Measurements from ENCODE around the gene ELP1.

ELP1 gene

DNA sequence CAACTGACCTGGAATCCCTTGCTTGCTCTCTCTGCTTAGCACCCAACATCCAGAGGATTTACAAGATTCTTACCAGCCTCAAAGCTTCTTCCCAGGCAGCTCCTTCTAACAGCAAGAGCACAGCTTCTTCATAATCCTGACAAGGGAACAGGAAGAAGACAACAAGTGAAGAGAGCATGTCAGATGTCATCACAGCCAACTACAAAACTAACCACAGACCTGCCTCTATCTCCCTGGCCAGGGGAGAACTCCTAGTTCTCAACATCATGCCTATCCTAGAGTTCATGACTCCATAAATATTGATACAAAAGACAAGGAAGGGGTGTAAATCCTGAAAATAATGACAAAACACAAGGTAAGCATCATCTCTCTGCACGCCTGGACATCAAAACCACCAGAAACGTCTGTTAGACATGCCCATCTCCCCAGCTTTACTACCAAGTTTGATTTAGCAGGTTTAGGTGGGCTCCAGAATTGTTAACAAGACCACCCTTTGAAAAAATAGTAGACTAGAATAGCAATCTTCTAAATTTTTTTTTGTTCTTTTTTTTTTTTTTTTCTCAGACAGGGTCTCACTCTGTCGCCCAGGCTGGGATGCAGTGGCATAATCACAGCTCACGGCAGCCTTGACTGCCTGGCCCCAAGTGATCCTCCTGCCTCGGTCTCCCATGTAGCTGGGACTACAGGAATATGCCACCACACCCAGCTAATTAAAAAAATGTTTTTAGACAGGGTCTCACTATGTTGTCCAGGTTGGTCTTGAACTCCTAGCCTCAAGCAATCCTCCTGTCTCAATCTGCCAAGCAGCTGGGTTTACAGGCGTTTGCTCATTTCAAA, 51.7 kb downstream of the ELP1 start:
- DNase-seq: no peak

DNA sequence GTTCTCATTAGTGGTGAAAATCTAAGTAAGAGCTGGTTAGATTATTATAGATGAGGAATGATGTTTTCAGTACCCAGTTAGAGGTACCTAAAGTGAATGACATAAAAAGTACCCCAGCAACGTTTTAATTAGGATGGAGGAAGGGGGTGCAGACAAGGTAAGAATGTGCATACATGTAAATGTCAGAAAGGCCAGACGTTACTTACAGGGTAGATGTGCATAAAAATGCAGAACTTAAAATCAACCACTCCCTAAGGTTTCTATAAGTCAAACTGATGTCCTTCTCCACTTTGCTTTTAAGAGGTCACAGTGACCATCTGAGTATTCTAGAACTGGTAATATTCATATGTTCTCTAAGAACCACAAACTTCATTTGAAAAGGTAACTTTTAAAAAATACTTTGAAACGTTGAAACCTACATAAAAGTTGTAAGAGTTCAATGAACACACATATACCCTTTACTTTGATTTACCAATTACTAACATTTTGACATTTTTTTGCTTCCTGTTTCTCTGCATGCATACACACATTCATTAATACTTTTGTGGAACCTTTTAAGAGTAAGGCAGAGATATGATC, 53.1 kb downstream of the ELP1 start:
- no peak for DNase-seq

DNA sequence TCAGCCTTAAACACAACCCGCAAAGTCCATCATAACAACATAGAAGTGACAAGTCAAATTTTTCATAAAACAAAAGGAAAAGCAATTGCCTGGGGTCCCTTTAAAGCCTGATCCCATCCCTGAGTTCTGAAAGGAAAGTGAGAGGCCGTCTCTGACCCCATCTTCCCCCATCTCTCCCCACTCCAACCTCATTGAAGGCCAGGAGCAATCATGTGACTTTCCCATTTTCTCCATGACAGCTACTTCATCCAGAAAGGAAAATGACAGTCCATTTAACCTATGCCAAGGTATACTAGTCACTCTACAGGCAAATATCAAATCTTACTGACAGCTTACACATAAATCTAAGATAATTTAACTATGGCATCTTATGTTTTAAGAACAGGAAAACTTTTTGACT, 56.4 kb downstream of the ELP1 start:
- DNase-seq: no peak

DNA sequence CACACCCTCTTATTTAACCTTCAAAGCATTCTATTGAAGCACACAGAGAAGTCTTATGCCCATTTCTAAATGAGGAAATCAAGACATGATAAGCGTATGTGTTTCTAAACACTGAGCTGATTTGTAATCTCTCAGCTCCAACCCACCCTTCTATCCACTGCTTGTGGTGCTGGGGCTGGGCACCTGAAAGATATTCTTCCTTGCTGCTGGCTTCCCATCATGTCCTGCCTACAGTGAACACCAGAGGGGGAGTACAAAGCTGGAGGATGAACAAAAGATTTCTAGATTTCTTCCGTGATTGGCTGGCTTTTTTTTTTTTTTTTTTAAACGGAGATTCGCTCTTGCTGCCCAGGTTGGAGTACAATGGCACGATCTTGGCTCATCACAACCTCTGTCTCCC, 57.5 kb downstream of the ELP1 start:
- no peak for DNase-seq

DNA sequence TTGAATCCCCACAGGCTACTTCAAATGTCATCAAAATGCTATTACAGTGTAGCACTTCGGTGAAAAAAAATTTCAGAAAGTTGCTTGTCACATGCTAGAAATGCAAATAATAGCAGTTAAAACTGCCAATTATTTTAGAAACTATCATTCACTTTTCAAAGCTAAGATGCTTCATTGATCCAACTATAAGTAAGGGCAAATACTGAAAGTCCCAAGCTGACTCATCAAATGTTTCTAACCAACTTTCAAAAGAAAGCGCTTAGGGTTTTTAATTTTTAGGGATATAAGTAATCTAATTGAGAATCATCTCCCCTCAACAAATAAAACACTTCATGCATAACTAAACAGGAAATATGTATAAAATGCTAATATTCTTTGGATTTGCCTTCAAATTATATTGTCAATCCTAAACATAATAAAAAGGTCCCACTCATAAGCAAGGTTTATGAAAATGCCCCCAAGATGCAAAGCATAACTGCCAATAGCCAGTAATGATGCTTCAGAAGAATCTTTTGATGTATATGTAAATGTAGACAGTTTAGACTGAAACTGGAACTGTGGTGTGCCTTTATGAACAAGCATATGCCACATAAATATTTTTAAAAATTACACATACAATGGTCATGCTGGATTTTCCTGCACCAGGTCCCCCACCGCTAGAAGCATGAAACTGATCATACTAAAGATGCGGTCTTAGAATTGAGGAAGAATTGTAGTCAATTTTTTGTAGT, 59.7 kb downstream of the ELP1 start:
- no peak for DNase-seq

DNA sequence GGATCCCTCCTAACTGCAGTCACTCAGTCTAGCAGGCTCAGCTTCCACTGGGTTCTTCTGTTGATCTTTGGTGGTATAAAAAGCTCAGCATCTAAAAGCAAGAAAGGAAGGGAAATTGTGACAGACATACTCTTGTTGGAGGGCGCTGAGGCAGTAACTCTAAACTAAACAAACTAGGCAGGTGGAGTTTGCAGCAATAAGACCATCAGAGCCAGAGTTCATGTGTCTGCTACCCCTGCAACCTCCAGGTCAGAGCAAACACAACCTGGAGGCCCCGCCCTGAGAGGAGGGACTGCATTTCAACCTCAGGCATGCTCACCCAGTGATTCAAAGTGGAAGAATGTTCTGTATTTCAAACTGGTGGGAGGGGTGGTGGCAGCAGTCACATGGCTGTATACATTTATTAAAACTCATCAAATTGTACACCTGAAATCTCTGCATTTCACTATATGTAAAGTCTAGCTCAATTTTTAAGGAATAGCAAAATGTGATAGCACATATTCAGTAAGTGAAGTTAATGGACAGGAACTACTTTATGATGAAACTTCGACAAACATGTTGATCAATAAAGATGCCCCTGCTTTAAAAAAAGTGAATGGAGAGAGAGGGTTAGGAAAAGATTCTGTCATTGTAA, 64.7 kb downstream of the ELP1 start:
- no peak for DNase-seq

DNA sequence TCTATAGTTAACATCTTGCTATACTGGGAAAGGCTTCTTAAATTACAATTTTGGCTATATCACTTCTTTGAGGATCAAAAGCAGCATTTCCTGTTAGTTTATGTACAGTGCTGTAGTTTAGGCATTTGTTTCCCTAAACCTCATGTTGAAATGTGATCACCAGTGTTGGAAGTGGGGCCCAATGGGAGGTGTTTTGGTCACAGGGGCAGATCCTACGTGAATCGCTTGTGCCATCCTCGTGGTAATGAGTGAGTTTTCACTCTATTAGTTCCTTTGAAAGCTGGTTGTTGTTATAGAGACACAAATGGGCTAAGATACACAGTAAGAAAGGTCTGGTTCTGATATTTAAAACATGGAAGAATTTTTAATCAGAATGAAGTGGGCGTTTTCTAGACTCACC, 66.1 kb downstream of the ELP1 start:
- DNase-seq: no peak

DNA sequence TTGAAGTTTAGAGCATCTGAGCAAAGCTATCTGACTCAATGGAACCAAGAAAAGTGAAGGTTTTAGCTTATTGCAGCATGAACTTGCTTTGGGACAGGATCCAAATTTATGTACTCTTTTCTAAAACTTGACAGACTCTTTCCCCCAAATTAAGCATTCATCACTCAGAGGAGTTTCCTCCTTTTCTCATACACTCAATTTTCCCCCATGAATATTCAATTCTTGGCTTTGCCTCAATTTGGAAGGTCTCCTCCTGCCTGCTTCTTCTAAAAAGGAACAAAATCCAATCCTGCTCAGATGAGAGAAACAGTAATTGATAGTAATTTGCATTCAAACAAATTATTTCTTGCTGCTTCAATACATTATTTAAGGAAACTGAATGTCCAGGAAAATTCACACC, 66.8 kb downstream of the ELP1 start:
- DNase-seq: no peak

DNA sequence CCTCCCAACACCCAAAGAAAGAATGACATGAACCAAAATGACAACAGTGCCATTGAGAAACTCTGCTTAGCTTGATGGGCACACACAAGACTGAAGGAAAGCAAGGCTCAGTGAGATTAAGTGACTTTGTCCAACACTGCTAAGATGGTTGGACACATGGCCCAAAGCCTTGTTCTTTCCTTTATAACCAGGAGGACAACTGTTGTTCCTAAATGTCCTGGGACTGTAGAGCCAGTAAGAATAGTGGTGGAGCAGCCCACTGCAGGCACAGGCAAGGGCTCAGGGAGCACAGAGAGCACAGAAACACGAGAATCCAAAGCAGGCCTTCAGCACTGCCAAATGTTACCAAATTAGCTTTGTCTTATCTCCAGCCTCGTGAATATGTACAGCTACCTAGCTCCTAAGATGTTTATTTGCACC, 67.9 kb downstream of the ELP1 start:
- DNase-seq: no peak

DNA sequence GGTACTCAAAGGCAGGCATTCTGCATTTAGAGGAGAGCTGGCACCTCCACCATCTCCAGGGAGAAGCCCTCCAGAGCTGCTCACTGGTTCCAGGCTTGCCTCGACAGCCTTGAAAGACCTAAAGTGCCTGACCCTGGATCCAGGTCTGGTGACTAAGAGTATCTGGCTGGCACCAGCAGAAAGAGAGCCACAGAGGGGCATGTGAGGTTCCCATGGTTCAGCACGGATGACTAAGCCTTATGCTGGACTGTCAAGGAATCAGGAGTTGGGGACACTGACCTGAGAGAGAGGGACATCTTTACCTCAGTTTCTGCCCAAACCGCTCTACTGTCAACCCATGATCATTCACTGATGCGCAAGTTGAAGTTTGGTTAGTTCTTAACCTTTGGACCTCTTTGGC, 68.9 kb downstream of the ELP1 start:
- DNase-seq: no peak

DNA sequence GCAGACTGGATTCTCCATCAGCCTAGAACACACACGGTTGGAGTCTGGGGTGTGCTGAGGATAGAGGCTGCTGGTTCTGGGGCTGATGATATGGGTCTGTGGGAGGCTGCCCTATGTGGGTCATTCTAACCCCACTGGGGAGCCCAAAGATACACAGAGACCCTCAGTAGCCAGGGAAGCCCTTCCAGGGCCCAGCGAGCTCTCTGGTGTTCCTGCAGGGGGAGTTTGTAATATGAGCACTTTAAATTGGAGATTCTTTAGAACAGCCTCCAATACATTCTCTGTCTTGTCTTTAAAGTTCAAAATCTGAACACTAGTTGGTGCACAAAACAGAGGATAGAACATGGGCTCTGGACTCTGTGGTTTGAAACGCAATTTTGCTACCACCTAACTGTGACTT, 69.5 kb downstream of the ELP1 start:
- DNase-seq: peak in 1 of 2 experiments; percentile 17

DNA sequence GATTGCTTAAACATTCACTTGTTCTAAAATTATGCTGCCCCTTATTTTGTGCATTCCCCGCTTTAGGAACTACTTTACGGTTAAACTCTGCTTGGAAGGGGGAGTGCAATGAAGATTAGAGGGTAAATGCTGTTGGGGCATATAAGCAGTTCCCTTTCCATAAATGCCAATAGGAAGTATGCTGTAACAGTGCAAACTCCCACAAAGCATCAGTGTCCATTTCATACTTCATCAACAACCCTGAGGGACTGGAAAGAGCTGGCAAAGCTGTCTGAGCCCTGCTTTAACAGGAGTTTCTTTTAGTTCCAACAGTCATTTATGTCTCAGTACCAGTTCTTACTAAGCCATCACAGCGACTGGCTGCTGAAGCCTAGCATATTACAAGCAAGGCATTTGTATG, 70.0 kb downstream of the ELP1 start:
- DNase-seq: no peak

DNA sequence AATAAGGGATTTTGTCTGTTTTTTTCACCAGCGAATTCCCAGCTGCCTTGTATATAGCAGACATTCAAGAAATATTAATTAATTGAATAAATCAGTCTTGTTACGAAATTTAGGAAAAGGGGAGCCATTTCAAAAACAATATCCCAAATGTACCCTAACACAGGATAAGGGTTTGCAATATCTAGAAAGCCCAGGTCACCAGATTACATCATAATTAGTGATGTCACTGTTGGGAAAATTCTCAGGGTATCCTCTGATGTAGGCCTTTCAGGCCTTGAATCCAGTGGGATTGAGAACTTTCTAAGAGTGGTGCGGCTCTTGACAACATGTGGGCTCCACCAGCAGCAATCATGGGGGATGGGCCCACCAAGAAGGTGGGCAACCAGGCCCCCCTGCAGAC, 71.9 kb downstream of the ELP1 start, which contains the start of gene ACTL7A:
ACTL7A (plus strand) TSS at position 270 of the 400 bp plus-strand sequence; CDS start at position 327, 57 bp downstream.
- DNase-seq: no peak

DNA sequence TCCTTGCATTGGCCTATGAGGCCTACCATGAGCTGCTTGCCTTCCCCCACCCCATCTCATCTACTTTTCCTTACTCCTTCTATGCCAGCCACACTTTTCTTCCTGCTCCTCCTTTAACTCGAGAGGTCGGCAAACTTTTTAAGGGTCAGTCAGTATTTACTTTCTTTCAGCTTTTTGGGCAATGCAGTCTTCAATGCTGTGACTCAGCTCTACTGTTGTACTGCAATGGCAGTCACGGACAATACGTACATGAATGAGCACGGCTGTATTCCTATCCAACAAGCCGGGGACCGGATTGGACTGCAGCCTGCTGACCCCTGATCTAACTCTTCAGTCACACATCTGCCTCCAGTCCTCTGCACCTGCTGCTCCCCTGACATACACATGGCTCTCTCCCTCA, 72.5 kb downstream of the ELP1 start:
- DNase-seq: no peak

DNA sequence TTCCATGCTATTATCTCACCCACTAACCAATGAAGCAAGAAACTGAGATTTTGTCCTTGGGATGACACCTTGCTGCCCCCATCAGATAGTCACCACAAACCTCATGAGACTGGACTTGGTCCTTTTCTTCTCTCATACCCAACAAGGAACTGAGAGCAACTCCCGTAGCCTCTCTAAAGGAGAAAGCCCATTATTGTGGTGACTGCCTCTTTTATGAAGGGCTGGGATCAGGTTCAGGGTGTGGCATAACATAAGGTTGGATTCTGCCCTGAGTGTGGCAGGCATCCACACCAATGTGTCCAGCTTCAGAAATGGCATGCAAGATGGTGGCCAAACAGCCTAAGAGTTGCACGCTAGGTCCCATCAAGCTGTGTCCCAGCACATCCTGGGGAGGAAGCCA, 73.2 kb downstream of the ELP1 start:
- DNase-seq: no peak

DNA sequence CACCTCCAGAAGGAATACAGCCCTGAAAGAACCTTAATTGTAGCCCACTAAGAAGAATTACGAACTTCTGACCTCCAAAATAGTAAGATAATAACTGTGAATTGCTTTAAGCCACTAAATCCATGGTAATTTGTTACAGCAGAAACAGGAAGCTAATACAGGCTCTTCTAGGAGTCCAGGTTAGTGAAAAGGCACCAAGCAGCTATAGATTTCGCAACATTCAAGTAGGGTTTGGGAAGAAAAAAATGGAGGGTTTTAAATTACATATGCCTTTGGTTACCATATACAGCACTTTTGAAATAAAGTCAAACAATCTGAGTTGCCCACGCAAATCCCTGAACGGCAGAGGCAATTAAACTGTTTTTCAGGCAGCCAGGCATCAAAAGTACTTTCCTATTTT, 73.6 kb downstream of the ELP1 start:
- peak in 1 of 2 experiments; percentile 37 for DNase-seq

DNA sequence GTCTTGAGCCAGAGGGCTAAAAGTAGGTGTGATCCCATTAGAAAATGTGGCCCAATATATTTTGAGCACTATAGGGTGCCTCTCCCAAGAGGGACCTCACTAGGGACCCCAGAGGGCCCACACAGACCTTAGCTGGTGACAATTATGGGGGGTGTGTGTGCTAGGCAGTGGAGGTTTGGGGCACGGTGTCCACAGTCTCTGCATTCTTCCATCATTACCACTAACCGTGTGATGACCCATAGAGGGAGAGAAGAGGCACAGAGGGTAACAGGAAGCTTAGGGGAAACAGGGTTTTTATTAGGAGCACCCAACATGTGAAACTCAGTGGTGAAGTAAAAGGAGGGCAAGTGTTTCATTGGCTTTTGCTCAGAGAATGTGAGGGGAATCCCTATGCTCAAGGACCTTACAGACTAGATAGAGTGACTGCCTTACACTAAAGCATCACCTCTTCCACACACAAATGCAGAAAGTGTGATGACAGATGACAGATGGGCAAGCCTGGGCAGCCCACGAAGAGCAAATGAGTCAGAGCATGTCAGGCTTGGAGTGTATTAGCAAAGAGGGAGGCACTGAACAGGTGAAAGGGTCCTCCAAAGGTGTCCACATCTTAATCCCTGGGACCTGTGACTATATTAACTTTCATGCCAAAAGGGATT, 74.3 kb downstream of the ELP1 start:
- DNase-seq: peak; percentile 62 to 91

DNA sequence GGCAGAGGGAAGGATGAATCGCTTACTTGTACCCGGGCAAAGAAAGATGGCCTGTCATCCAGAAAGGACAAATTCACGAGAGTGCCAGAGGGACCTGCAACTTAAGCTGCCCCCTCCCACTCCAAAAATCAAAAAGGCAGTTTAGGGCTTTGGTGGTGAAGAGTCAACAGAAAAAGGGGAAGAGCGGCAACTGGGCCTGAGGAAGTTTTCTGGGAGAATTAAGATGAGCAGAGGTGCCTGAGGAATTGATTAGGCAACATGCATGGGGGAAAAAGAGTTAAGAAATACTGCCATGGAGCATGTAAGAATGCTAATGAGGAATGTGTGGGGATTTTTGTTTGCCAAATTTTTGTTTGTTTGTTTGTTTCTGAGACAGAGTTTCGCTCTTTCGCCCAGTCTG, 76.4 kb downstream of the ELP1 start:
- no peak for DNase-seq

DNA sequence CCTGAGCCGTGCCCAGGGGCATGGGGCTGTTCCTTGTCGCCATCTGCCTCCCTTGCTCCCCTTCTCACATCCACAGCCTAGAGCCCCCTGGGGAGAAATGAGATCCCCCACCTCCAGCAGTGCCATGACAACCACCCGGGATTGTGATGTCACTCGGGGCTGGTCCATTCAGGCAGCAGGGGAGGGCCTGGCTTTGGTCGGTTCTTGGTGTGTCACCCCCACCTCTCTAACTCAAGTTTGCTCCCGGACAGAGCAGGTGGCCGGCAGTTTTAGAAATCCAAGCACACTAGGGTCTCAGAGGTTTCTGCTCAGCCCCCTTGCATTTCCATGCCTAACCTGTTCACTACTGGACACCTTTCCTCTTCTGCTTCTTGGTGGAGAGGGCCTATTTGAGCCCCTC, 78.0 kb downstream of the ELP1 start, which contains the start of gene ACTL7B:
ACTL7B (minus strand) TSS at position 99 of the 400 bp plus-strand sequence; CDS start at position 43, 56 bp downstream.
- no peak for DNase-seq

DNA sequence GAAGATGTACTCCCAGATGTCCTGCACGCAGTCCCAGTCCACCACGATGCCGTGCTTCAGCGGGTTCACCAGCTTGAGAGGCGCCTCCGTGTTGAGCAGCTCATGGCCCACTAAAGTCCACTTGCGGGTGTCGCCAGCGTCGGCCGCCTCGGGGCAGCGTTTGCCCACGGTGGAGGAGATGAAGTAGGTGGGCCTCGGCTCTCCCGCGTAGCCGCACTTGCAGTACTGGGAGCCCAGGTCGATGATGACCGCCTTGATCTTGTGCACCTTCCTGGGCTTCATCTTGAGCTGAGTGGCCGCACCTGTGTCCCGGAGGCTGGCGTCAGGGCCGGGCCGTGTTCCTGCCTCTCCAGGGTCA, 78.4 kb downstream of the ELP1 start:
- no peak for DNase-seq

DNA sequence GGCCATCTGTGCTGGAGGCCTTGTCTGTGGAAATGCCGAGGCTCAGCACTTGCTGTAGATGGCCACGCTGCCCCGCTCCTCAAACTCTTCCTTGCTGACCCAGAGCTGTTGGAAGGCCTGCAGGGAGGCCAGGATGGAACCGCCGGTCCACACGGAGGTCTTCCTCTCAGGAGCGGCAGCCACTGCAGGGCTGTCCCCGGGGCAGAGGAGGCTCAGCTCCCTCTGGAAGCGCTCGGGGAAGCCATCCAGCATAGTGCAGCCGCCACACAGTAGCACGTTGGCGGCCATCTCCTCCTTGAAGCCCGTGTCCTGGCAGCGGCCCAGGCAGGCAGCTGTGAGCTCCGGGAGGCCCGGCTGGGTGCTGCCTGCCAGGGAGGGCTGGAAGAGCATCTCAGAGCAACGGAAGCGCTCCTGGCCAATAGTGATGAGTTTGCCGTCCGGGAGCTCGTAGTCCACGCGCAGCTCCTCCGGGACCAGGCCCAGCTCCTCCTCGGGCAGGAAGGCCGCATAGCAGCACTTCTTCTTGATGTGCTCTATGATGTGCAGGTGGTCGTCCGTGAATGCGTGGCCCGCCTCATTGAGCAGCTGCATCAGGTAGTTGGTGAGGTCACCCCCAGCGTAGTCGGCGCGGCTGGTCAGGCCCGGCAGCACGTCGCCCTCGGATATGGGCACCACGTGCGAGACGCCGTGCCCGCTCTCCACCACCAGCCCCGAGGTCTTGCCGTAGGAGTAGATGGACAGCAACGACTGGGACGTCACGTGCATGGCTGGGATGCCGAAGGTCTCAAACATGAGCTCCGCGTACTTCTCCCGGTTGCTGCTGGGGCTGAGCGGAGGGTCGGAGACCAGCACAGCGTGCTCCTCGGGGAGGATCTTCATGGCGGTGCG, 79.0 kb downstream of the ELP1 start:
- no peak for DNase-seq

DNA sequence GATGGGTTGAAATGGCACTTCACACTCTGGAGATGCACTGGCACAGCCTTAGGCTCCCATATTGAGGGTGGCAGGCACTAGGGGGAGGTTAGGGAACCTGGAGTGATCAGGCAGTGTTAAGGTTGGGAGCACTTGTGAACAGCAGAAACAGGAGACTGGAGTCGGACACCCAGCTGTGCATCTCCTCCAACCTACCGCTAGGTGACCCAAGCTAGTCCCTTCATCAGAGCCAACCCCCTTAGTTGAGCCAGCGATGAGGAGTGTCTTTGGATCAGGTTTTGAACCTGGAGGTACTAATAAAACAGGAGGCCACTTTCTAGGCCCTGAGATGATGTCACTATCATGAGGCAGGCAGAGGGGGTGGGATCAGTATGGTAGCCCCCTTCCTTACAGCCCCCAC, 79.8 kb downstream of the ELP1 start:
- no peak for DNase-seq

Data from NCI-H524 (cell line).